Esophagus squamous epithelium (tissue), 4 donors: ENCODE data around the gene APLP2.

Experiments used
- POLR2A ChIP-seq, 4 donors: fragments of 450-650 bp; IDR thresholded peaks; one replicate each; pipeline ENCODE4 v1.6.1; 2017; ENCODE audit warnings: antibody characterized with exemption in 4 of 4, mild to moderate bottlenecking in 4 of 4, moderate library complexity in 3 of 4
- TF ChIP-seq, protein P1 (sequence below), 6 experiments: fragments of 450-650 bp in 4 of 6; fragments of 200-600 bp in 2 of 6; sonication (generic) in 2 of 6; IDR thresholded peaks; one replicate each; pipeline ENCODE4 v1.5.1; 2016 to 2019; ENCODE audit warnings: antibody characterized with exemption in 6 of 6, mild to moderate bottlenecking in 4 of 6, moderate library complexity in 4 of 6

DNA sequence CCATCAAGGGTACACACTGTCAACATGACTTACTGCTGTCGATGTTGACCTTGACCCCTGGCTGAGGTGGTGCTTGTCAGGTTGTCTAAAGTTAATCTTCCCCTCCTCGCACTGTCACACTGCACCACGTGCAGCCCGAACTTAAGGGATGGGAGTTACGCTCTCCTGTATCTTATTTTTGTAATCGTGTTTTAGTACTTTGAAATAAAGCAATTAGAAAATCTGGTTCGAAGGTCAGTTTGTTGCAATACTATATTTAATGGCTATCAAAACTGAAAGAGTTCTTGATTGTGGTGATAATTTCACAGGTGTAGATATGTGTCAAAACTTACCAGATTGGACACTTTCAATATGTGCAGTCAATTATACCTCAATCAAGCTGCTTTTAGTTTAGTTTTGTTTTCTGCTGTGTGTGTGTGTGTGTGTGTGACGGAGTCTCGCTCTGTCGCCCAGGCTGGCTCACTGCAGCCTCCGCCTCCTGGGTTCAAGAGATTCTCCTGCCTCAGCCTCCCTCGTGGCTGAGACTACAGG lies 79.2 kb downstream of the APLP2 start:
- TF ChIP-seq, protein P1, sequence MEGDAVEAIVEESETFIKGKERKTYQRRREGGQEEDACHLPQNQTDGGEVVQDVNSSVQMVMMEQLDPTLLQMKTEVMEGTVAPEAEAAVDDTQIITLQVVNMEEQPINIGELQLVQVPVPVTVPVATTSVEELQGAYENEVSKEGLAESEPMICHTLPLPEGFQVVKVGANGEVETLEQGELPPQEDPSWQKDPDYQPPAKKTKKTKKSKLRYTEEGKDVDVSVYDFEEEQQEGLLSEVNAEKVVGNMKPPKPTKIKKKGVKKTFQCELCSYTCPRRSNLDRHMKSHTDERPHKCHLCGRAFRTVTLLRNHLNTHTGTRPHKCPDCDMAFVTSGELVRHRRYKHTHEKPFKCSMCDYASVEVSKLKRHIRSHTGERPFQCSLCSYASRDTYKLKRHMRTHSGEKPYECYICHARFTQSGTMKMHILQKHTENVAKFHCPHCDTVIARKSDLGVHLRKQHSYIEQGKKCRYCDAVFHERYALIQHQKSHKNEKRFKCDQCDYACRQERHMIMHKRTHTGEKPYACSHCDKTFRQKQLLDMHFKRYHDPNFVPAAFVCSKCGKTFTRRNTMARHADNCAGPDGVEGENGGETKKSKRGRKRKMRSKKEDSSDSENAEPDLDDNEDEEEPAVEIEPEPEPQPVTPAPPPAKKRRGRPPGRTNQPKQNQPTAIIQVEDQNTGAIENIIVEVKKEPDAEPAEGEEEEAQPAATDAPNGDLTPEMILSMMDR (IDR thresholded peaks at IDR 0.05) = no peak
- TF ChIP-seq POLR2A (IDR thresholded peaks at IDR 0.05) = no peak
